ENCODE results near the gene DHX8. TPM values are rescaled to one million over a fixed set of nuclear protein-coding genes. Genes with fewer than 3 reads are reported as not detected.
"Not testable (repeated sequence)": the region's sequence is repeated elsewhere in the genome, so short reads cannot be mapped to it uniquely, and the experiment has no call there.

The DHX8 gene
- total RNA-seq, 2 donors from 2014 or later = 37.2 to 43.6 TPM

- DNase-seq (ENCODE audit: low spot score) = no peak
Observed at GRCh38 chr17:43448720-43449469, 34.9 kb upstream of the DHX8 start.

GRCh38 chr17:43449470-43450248 lies 34.1 kb upstream of the DHX8 start:
- no peaks in the 10 kb centered on the region for H3K4me1 ChIP-seq (ENCODE audit: control insufficient read depth in 1 of 2, low read depth in 2 of 2)
- no peaks in the 10 kb centered on the region for H3K36me3 ChIP-seq
- H3K27ac ChIP-seq = no peak overlapping the region
- no peaks in the 10 kb centered on the region for H3K9me3 ChIP-seq
- H3K4me3 ChIP-seq = no peak overlapping the region
- H3K27me3 ChIP-seq (replicated peaks; ENCODE audit: insufficient read depth) = no peaks in the 10 kb centered on the region
- no peak for TF ChIP-seq CTCF (IDR thresholded peaks at IDR 0.05)
- DNase-seq (ENCODE audit: low spot score) (no peak), ATAC-seq (ENCODE audit: insufficient number of reproducible peaks, low FRiP score, low read depth) (no peak)

More at GRCh38 chr17:43448720-43449469, 34.9 kb upstream of the DHX8 start:
- H3K4me3 ChIP-seq = no peak overlapping the region
- no peak for TF ChIP-seq CTCF (IDR thresholded peaks at IDR 0.05)
- H3K36me3 ChIP-seq = no peaks in the 10 kb centered on the region
- no peak for ATAC-seq (ENCODE audit: insufficient number of reproducible peaks, low FRiP score, low read depth)
- H3K27me3 ChIP-seq (replicated peaks; ENCODE audit: insufficient read depth) = no peaks in the 10 kb centered on the region
- no peaks in the 10 kb centered on the region for H3K4me1 ChIP-seq (ENCODE audit: control insufficient read depth in 1 of 2, low read depth in 2 of 2)
- H3K9me3 ChIP-seq = no peaks in the 10 kb centered on the region
- H3K27ac ChIP-seq = no peak overlapping the region

- not testable (repeated sequence) for H3K36me3 ChIP-seq; H3K4me1 ChIP-seq (ENCODE audit: control insufficient read depth in 1 of 2, low read depth in 2 of 2); H3K27ac ChIP-seq; H3K27me3 ChIP-seq (replicated peaks; ENCODE audit: insufficient read depth); H3K4me3 ChIP-seq; H3K9me3 ChIP-seq; ATAC-seq (ENCODE audit: insufficient number of reproducible peaks, low FRiP score, low read depth); DNase-seq (ENCODE audit: low spot score)
Observed at GRCh38 chr17:43450791-43451190, 33.0 kb upstream of the DHX8 start.

- H3K9me3 ChIP-seq; H3K4me1 ChIP-seq (ENCODE audit: control insufficient read depth in 1 of 2, low read depth in 2 of 2); ATAC-seq (ENCODE audit: insufficient number of reproducible peaks, low FRiP score, low read depth); H3K4me3 ChIP-seq; H3K27ac ChIP-seq; H3K27me3 ChIP-seq (replicated peaks; ENCODE audit: insufficient read depth); H3K36me3 ChIP-seq; DNase-seq (ENCODE audit: low spot score): not testable (repeated sequence)
Observed at GRCh38 chr17:43451741-43452140, 32.0 kb upstream of the DHX8 start.

GRCh38 chr17:43453331-43453812 lies 30.4 kb upstream of the DHX8 start:
- H3K27me3 ChIP-seq (replicated peaks; ENCODE audit: insufficient read depth) = no peaks in the 10 kb centered on the region
- no peak overlapping the region for H3K27ac ChIP-seq
- no peaks in the 10 kb centered on the region for H3K36me3 ChIP-seq
- no peaks in the 10 kb centered on the region for H3K9me3 ChIP-seq
- DNase-seq (ENCODE audit: low spot score) (no peak), ATAC-seq (ENCODE audit: insufficient number of reproducible peaks, low FRiP score, low read depth) (no peak)
- TF ChIP-seq CTCF (IDR thresholded peaks at IDR 0.05) = no peak
- H3K4me3 ChIP-seq = no peak overlapping the region
- H3K4me1 ChIP-seq (ENCODE audit: control insufficient read depth in 1 of 2, low read depth in 2 of 2) = no peaks in the 10 kb centered on the region

GRCh38 chr17:43454868-43455267 lies 28.9 kb upstream of the DHX8 start:
- no peaks in the 10 kb centered on the region for H3K9me3 ChIP-seq
- H3K36me3 ChIP-seq = no peaks in the 10 kb centered on the region
- no peak overlapping the region for H3K27ac ChIP-seq
- no peak for ATAC-seq (ENCODE audit: insufficient number of reproducible peaks, low FRiP score, low read depth)
- no peak overlapping the region for H3K4me3 ChIP-seq
- no peak for TF ChIP-seq CTCF (IDR thresholded peaks at IDR 0.05)
- no peaks in the 10 kb centered on the region for H3K4me1 ChIP-seq (ENCODE audit: control insufficient read depth in 1 of 2, low read depth in 2 of 2)
- DNase-seq (ENCODE audit: low spot score) = no peak
- H3K27me3 ChIP-seq (replicated peaks; ENCODE audit: insufficient read depth) = no peaks in the 10 kb centered on the region
